Stimulated activated naive CD8-positive, alpha-beta T cell treated with anti-CD3 and anti-CD28 coated beads, Interleukin-15, amount 100 ng/mL, for 72 hours (primary cell): ENCODE measurements around the gene ZNF174.
A peak's percentile ranks its signal among the peaks of the same experiment; 100 is the strongest.

Source experiments
- ATAC-seq: fragments of 150-1000 bp; cut with Tn5 transposase; 2 replicates; pipeline ENCODE4 v1.10.0; 2021; ENCODE audit warnings: mild to moderate bottlenecking, moderate library complexity
- DNase-seq, 2 donors: peaks; one replicate each; pipeline ENCODE4 v3.0.0; 2021 to 2022
- H3K27ac Mint-ChIP-seq, 2 donors: one replicate each; pipeline ENCODE4 v1.8.0; 2022; ENCODE audit warnings: mild to moderate bottlenecking in 2 of 2, mixed read lengths in 2 of 2, moderate library complexity in 2 of 2
- H3K27me3 Mint-ChIP-seq: one replicate; pipeline ENCODE4 v1.8.0; 2022; ENCODE audit warnings: mixed read lengths
- H3K4me1 Mint-ChIP-seq: one replicate; pipeline ENCODE4 v1.8.0; 2022; ENCODE audit warnings: mild to moderate bottlenecking, mixed read lengths
- H3K4me3 Mint-ChIP-seq, 2 donors: one replicate each; pipeline ENCODE4 v1.8.0; 2022; ENCODE audit warnings: mild to moderate bottlenecking in 2 of 2, mixed read lengths in 2 of 2, moderate library complexity in 1 of 2
- H3K9me3 Mint-ChIP-seq, 2 donors: one replicate each; pipeline ENCODE4 v1.8.0; 2022; ENCODE audit warnings: mixed read lengths in 2 of 2

ZNF174 gene

GRCh38 chr16:3400779-3401688 is at the start of gene ZNF174, which contains the start of gene ZSCAN32:
Gene ZNF174, plus strand, starts transcription at chr16:3401215. Its CDS starts 790 bp downstream, at chr16:3402005.
Gene ZSCAN32, minus strand, starts transcription at chr16:3401004. Its CDS starts 3,447 bp downstream, at chr16:3397557.
- Mint-ChIP-seq H3K9me3 (peaks cover 39 to 40% of the 10 kb centered on the region in 2 donors), H3K4me3 (peak within 1 kb of the TSS; percentile 98 to 99), H3K4me1 (peaks cover 39% of the 10 kb centered on the region), H3K27ac (peak within 1 kb of the TSS; percentile 93 to 94), H3K27me3 (no peaks in the 10 kb centered on the region)
- DNase-seq (peak; percentile 99 to 100), ATAC-seq (peak; percentile 99)

DNA sequence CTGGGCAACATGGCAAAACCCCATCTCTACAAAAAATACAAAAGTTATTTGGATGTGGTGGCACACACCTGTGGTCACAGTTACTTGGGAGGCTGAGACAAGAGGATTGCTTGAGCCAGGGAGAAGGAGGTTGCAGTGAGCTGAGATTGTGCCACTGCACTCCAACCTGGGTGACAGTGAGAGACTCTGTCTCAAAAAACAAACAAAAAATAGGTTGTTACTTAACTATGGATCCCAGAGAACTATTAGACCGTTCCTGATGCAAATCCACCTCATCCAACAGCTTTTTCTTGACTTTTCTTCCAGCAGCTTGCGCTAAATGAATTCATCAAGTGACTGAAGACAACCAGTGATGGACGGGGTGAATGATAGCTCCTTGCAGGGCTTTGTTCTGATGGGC is 45.4 kb upstream of the ZNF174 start, which contains the start of gene OR2C1:
TSS of gene OR2C1 (plus strand) at position 301 of the 400 bp plus-strand sequence. CDS start at position 353, 52 bp downstream.
- Mint-ChIP-seq H3K4me3 (no peak within 1 kb of the TSS), H3K9me3 (peaks cover 5 to 21% of the 10 kb centered on the region in 2 donors), H3K27me3 (peaks cover 17% of the 10 kb centered on the region), H3K27ac (no peak within 1 kb of the TSS), H3K4me1 (no peaks in the 10 kb centered on the region)
- DNase-seq = no peak
- ATAC-seq = no peak

GRCh38 chr16:3356118-3356517 is 44.9 kb upstream of the ZNF174 start:
- Mint-ChIP-seq H3K4me3 (no peak overlapping the region), H3K9me3 (peaks cover 5 to 25% of the 10 kb centered on the region in 2 donors)
- no peak for ATAC-seq

DNA sequence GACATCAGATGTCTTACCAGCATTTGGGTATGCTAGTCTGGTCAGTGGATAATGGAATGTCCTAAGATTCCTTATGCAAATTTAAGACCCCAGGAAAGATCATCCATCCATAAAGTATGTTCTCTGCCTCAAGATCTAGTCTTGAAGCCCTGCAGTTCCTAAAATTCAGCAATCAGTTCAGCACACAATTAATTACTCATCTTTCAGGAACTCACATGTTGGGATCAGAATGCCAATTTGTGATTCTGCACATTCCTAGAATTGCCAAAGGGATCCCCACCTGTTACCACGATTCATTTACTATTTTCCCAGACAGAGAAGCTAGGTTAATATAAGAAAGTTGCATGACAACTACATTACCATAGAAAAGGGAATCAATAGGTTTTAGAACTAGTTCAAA is 42.1 kb upstream of the ZNF174 start:
- DNase-seq (no peak), ATAC-seq (no peak)
- Mint-ChIP-seq H3K9me3 (peaks cover 10 to 25% of the 10 kb centered on the region in 2 donors), H3K27me3 (peaks cover 32% of the 10 kb centered on the region), H3K4me1 (no peaks in the 10 kb centered on the region), H3K27ac (no peak overlapping the region), H3K4me3 (no peak overlapping the region)

More at GRCh38 chr16:3356118-3356517, 44.9 kb upstream of the ZNF174 start:
- Mint-ChIP-seq H3K27ac (no peak overlapping the region), H3K27me3 (peaks cover 23% of the 10 kb centered on the region), H3K4me1 (no peaks in the 10 kb centered on the region)
- no peak for DNase-seq

DNA sequence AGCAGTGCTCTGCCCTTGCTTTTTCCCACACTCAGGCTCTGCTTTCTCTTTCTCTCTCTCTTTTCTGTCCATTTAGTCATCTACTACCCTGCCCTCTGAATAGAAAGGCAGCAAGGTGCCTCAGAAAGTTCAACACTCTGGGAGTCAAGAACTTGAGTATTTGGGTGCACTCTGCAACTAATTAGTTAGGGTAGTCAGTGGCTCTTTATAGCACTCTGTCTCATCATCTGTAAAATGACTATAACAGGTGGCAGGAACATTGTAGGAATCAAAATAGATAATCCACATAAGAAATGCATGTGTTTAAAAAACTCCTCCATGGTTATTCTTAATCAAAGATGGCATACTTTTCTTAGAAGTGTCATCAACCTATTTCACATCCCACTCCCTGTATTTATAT is 38.1 kb upstream of the ZNF174 start:
- Mint-ChIP-seq H3K27me3 (peaks cover 32% of the 10 kb centered on the region), H3K4me1 (peaks cover 18% of the 10 kb centered on the region)

GRCh38 chr16:3363793-3364192 is 37.2 kb upstream of the ZNF174 start:
- H3K4me3 Mint-ChIP-seq = peak overlapping the region in 1 of 2 donors; percentile 8
- H3K27ac Mint-ChIP-seq = peak overlapping the region in 1 of 2 donors; percentile 80

More for the DNA sequence above, 38.1 kb upstream of the ZNF174 start:
- H3K9me3 Mint-ChIP-seq = peaks cover 14 to 27% of the 10 kb centered on the region in 2 donors
- H3K4me3 Mint-ChIP-seq = no peak overlapping the region
- H3K27ac Mint-ChIP-seq = no peak overlapping the region
- no peak for ATAC-seq
- DNase-seq = no peak

DNA sequence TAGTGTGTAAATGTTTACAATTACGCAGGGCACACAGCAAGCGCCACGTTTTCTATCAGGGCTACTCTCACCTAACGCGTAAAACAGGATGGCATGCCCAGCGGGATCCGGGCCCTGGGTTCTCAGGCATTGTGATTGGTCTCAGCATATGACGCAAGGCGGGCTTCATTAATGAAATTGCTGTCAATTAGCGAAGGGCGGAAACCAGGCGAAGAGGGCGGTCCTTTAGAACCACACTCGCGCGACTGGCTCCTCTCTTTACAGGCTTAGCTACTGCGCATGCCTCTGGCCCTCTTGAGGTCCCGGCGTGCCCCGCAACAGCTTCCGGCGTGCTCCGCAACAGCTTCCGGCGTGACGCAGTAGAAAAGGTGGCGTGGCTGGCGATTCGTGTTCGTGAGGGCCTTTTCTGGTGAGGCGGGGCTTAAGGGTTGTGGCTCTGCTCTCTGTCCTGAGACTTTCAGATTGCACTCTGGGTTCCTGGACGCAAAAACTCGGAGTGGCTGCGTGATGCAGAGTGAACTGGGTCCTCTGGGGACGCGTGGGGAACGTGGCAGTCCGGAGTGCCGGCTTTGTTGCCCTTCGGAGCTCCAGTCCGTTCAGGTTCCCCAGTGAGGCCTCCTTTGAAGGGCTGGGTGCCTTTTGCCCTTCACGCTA is 36.1 kb upstream of the ZNF174 start:
- H3K4me1 Mint-ChIP-seq = peaks cover 18% of the 10 kb centered on the region
- peak; percentile 84 to 94 for DNase-seq
- peak overlapping the region; percentile 87 to 96 for H3K27ac Mint-ChIP-seq
- peak overlapping the region; percentile 83 to 84 for H3K4me3 Mint-ChIP-seq
- H3K9me3 Mint-ChIP-seq = peaks cover 14 to 25% of the 10 kb centered on the region in 2 donors
- peak; percentile 99 for ATAC-seq
- H3K27me3 Mint-ChIP-seq = peaks cover 21% of the 10 kb centered on the region

More at GRCh38 chr16:3363793-3364192, 37.2 kb upstream of the ZNF174 start:
- peaks cover 18% of the 10 kb centered on the region for H3K4me1 Mint-ChIP-seq
- DNase-seq (no peak), ATAC-seq (no peak)
- H3K9me3 Mint-ChIP-seq = peaks cover 14 to 27% of the 10 kb centered on the region in 2 donors
- peaks cover 32% of the 10 kb centered on the region for H3K27me3 Mint-ChIP-seq

DNA sequence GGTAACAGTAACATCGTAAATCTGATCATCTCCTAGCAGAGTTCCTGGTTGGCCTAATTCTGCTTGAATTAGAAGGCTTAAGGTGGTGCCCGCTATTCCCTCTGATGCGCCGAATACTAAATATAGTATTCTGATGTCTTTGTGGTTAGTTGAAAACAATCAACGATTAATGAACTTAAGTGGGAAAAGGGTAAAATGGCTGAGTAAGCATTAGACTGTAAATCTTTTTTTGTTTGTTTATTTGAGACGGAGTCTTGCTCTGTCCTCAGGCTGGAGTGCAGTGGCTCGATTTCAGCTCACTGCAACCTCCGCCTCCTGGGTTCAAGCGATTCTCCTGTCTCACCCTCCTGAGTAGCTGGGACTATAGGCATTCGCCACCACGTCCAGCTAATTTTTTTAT is 31.9 kb upstream of the ZNF174 start:
- ATAC-seq (no peak), DNase-seq (no peak)
- Mint-ChIP-seq H3K27ac (no peak overlapping the region), H3K9me3 (peaks cover 15 to 22% of the 10 kb centered on the region in 2 donors), H3K4me1 (peaks cover 18% of the 10 kb centered on the region), H3K4me3 (no peak overlapping the region), H3K27me3 (no peaks in the 10 kb centered on the region)

DNA sequence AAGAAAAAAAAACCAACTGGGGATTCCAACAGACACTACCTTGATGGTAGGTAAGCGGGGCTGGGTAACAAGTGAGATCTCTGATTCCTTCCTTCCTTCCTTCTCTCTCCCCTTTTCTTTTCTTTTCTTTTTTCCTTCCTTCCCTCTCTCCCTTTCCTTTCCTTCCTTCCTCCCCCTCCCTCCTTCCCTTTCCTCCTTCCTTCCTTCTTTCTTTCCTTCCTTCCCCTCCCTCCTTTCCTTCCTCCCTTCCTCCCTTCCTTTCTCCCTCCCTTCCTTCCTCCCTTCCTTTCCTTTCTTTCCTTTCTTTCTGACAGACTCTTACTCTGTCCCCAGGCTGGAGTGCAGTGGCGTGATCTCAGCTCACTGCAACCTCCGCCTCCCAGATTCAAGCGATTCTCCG is 25.3 kb upstream of the ZNF174 start:
- Mint-ChIP-seq H3K9me3 (peaks cover 54 to 70% of the 10 kb centered on the region in 2 donors), H3K4me1 (no peaks in the 10 kb centered on the region)
- DNase-seq = no peak

DNA sequence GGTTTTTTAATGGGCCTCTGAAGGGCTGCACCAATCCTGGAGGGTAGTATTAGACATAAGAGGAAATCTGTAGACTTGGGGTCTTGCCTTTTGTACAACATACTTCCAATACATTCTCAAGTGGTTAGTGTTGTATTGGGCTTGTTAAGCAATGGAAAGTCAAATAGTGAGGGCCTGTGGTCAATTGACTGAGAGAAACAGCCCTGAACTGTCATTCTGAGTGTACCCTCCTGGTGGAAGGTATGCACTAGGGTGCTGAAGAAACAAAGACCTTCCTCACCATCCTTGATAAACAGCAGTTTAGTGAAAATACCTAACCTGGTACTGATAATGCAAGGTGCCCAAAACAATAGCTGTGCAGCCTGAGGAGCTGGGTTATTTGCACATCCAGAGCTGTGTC is 23.1 kb upstream of the ZNF174 start:
- Mint-ChIP-seq H3K27ac (no peak overlapping the region), H3K27me3 (no peaks in the 10 kb centered on the region), H3K4me1 (no peaks in the 10 kb centered on the region), H3K4me3 (no peak overlapping the region), H3K9me3 (peaks cover 71 to 89% of the 10 kb centered on the region in 2 donors)
- DNase-seq = no peak
- ATAC-seq = no peak

More for the DNA sequence above, 25.3 kb upstream of the ZNF174 start:
- no peak for ATAC-seq
- Mint-ChIP-seq H3K27me3 (no peaks in the 10 kb centered on the region), H3K27ac (no peak overlapping the region), H3K4me3 (no peak overlapping the region)

DNA sequence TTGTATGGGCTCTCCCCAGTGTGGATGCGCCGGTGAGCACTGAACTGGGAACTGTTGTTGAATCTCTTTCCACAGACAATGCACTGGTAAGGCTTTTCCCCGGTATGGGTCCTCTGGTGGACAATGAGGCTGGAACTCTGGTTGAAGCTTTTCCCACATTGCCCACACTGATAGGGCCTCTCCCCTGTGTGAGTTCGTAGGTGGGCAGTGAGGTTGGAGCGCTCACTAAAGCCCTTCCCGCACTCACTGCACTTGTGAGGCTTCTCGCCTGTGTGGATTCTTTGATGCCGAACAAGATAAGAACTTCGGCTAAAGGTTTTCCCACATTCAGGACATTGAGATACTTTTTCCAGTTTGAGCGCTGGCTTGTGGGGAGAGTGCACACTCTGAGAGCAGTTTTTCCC is 18.0 kb upstream of the ZNF174 start:
- Mint-ChIP-seq H3K9me3 (peaks cover 55 to 73% of the 10 kb centered on the region in 2 donors), H3K27me3 (no peaks in the 10 kb centered on the region), H3K4me3 (no peak overlapping the region), H3K27ac (no peak overlapping the region), H3K4me1 (no peaks in the 10 kb centered on the region)
- DNase-seq (peak in 1 of 2 donors; percentile 3), ATAC-seq (no peak)

GRCh38 chr16:3388325-3388724 is 12.7 kb upstream of the ZNF174 start:
- no peak for ATAC-seq
- H3K9me3 Mint-ChIP-seq = peaks cover 42 to 50% of the 10 kb centered on the region in 2 donors
- H3K27ac Mint-ChIP-seq = no peak overlapping the region
- no peaks in the 10 kb centered on the region for H3K27me3 Mint-ChIP-seq
- no peak overlapping the region for H3K4me3 Mint-ChIP-seq
- no peaks in the 10 kb centered on the region for H3K4me1 Mint-ChIP-seq
- DNase-seq = no peak

DNA sequence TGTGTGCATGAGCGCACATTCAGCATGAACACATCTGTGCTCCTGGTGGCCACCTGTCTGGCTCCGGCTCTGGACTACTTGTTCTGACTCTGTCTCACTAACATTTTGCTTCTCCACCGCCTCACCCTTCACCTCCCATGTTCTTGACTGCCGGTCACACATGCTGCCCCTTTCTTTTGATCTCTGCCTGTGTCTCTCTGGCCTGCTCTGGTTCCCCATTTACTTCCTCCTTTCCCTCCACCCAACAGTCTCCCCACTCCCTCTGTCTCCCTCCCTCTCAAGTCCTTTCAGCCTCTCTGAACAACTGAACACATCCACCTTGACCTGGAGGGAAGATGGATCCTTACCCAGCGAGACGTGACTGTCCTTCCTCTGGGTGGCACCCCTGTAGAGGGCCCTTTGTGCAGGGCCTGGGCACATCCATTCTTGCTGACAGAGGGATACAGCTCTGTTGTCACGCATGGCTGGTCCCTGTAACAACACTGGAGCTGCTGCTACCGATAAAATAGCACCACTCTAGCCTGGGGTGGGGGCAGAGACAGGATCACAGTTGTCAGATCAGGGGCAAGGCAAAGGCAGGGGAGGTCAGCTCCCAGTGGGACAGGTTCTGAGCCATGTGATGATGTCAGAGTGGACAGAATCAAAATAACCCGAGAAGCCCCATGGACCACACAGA is 11.2 kb upstream of the ZNF174 start:
- ATAC-seq (no peak), DNase-seq (no peak)
- Mint-ChIP-seq H3K4me1 (peaks cover 6% of the 10 kb centered on the region), H3K27ac (no peak overlapping the region), H3K27me3 (no peaks in the 10 kb centered on the region), H3K9me3 (peaks cover 42 to 47% of the 10 kb centered on the region in 2 donors), H3K4me3 (no peak overlapping the region)

- Mint-ChIP-seq H3K9me3 (peaks cover 35 to 40% of the 10 kb centered on the region in 2 donors), H3K4me1 (peaks cover 41% of the 10 kb centered on the region), H3K4me3 (peak overlapping the region; percentile 98 to 99), H3K27me3 (no peaks in the 10 kb centered on the region), H3K27ac (peak overlapping the region; percentile 93 to 94)
- ATAC-seq (peak; percentile 48), DNase-seq (peak in 1 of 2 donors; percentile 7)
Measured at GRCh38 chr16:3400446-3400778, 603 bp upstream of the ZNF174 start.

GRCh38 chr16:3401719-3402397 is 843 bp downstream of the ZNF174 start:
- ATAC-seq (no peak), DNase-seq (peak in 1 of 2 donors; percentile 7)
- Mint-ChIP-seq H3K27me3 (no peaks in the 10 kb centered on the region), H3K4me3 (peak overlapping the region; percentile 98 to 99), H3K9me3 (peaks cover 40% of the 10 kb centered on the region in 2 donors), H3K27ac (peak overlapping the region; percentile 77 to 88), H3K4me1 (peaks cover 32% of the 10 kb centered on the region)
